ENCODE results near the gene ASAP3.
"Not testable (repeated sequence)": the region's sequence is repeated elsewhere in the genome, so short reads cannot be mapped to it uniquely, and the experiment has no call there.

ASAP3 gene

GRCh38 chr1:23389837-23390321, 94.1 kb downstream of the ASAP3 start:
- Histone ChIP-seq H3K36me3 (ENCODE audit: control insufficient read depth in 2 of 2, insufficient read depth in 2 of 2, low read length in 2 of 2) (peaks cover 39 to 41% of the 10 kb centered on the region in 2 donors), H3K9me3 (ENCODE audit: control insufficient read depth in 2 of 2, low read length in 2 of 2) (no peaks in the 10 kb centered on the region), H3K4me1 (ENCODE audit: control insufficient read depth in 2 of 2, insufficient read depth in 2 of 2, low read length in 2 of 2) (peaks cover 0 to 8% of the 10 kb centered on the region in 2 donors), H3K9ac (ENCODE audit: low read depth in 1 of 2, low read length in 2 of 2) (no peak overlapping the region), H3K27ac (ENCODE audit: low read depth in 2 of 2, low read length in 2 of 2) (no peak overlapping the region), H3K27me3 (ENCODE audit: control insufficient read depth in 2 of 2, insufficient read depth in 2 of 2, low read length in 2 of 2) (no peaks in the 10 kb centered on the region), H3K4me3 (ENCODE audit: low read length in 2 of 2) (no peak overlapping the region)

- Histone ChIP-seq H3K4me1 (ENCODE audit: control insufficient read depth in 2 of 2, insufficient read depth in 2 of 2, low read length in 2 of 2) (no peaks in the 10 kb centered on the region), H3K27ac (ENCODE audit: low read depth in 2 of 2, low read length in 2 of 2) (no peak overlapping the region), H3K4me3 (ENCODE audit: low read length in 2 of 2) (no peak overlapping the region), H3K27me3 (ENCODE audit: control insufficient read depth in 2 of 2, insufficient read depth in 2 of 2, low read length in 2 of 2) (peaks cover 0 to under 1% of the 10 kb centered on the region in 2 donors), H3K9me3 (ENCODE audit: control insufficient read depth in 2 of 2, low read length in 2 of 2) (no peaks in the 10 kb centered on the region), H3K9ac (ENCODE audit: low read depth in 1 of 2, low read length in 2 of 2) (no peak overlapping the region), H3K36me3 (ENCODE audit: control insufficient read depth in 2 of 2, insufficient read depth in 2 of 2, low read length in 2 of 2) (peaks cover 36 to 37% of the 10 kb centered on the region in 2 donors)
Observed at GRCh38 chr1:23387494-23387893, 96.5 kb downstream of the ASAP3 start.

- no peak overlapping the region for H3K4me3 ChIP-seq (ENCODE audit: low read length in 2 of 2)
Observed at GRCh38 chr1:23385119-23385621, 98.8 kb downstream of the ASAP3 start.

GRCh38 chr1:23384312-23385058, 99.5 kb downstream of the ASAP3 start:
- Histone ChIP-seq H3K27me3 (ENCODE audit: control insufficient read depth in 2 of 2, insufficient read depth in 2 of 2, low read length in 2 of 2) (peaks cover 0 to 3% of the 10 kb centered on the region in 2 donors), H3K27ac (ENCODE audit: low read depth in 2 of 2, low read length in 2 of 2) (no peak overlapping the region), H3K4me1 (ENCODE audit: control insufficient read depth in 2 of 2, insufficient read depth in 2 of 2, low read length in 2 of 2) (no peaks in the 10 kb centered on the region), H3K4me3 (ENCODE audit: low read length in 2 of 2) (no peak overlapping the region), H3K9ac (ENCODE audit: low read depth in 1 of 2, low read length in 2 of 2) (no peak overlapping the region), H3K9me3 (ENCODE audit: control insufficient read depth in 2 of 2, low read length in 2 of 2) (no peaks in the 10 kb centered on the region), H3K36me3 (ENCODE audit: control insufficient read depth in 2 of 2, insufficient read depth in 2 of 2, low read length in 2 of 2) (peaks cover 45 to 52% of the 10 kb centered on the region in 2 donors)

More at GRCh38 chr1:23385119-23385621, 98.8 kb downstream of the ASAP3 start:
- Histone ChIP-seq H3K4me1 (ENCODE audit: control insufficient read depth in 2 of 2, insufficient read depth in 2 of 2, low read length in 2 of 2) (no peaks in the 10 kb centered on the region), H3K27ac (ENCODE audit: low read depth in 2 of 2, low read length in 2 of 2) (no peak overlapping the region), H3K9ac (ENCODE audit: low read depth in 1 of 2, low read length in 2 of 2) (no peak overlapping the region), H3K27me3 (ENCODE audit: control insufficient read depth in 2 of 2, insufficient read depth in 2 of 2, low read length in 2 of 2) (peaks cover 0 to 3% of the 10 kb centered on the region in 2 donors), H3K9me3 (ENCODE audit: control insufficient read depth in 2 of 2, low read length in 2 of 2) (no peaks in the 10 kb centered on the region), H3K36me3 (ENCODE audit: control insufficient read depth in 2 of 2, insufficient read depth in 2 of 2, low read length in 2 of 2) (peaks cover 45 to 52% of the 10 kb centered on the region in 2 donors)

- Histone ChIP-seq H3K9ac (ENCODE audit: low read depth in 1 of 2, low read length in 2 of 2) (no peak overlapping the region), H3K4me1 (ENCODE audit: control insufficient read depth in 2 of 2, insufficient read depth in 2 of 2, low read length in 2 of 2) (no peaks in the 10 kb centered on the region), H3K36me3 (ENCODE audit: control insufficient read depth in 2 of 2, insufficient read depth in 2 of 2, low read length in 2 of 2) (peaks cover 45 to 52% of the 10 kb centered on the region in 2 donors), H3K27ac (ENCODE audit: low read depth in 2 of 2, low read length in 2 of 2) (no peak overlapping the region), H3K27me3 (ENCODE audit: control insufficient read depth in 2 of 2, insufficient read depth in 2 of 2, low read length in 2 of 2) (peaks cover 0 to 3% of the 10 kb centered on the region in 2 donors), H3K9me3 (ENCODE audit: control insufficient read depth in 2 of 2, low read length in 2 of 2) (no peaks in the 10 kb centered on the region), H3K4me3 (ENCODE audit: low read length in 2 of 2) (no peak overlapping the region)
Observed at GRCh38 chr1:23383577-23384311, 100.2 kb downstream of the ASAP3 start.

- Histone ChIP-seq H3K9me3 (ENCODE audit: control insufficient read depth in 2 of 2, low read length in 2 of 2) (no peaks in the 10 kb centered on the region), H3K4me1 (ENCODE audit: control insufficient read depth in 2 of 2, insufficient read depth in 2 of 2, low read length in 2 of 2) (peaks cover 5% of the 10 kb centered on the region in 2 donors), H3K27ac (ENCODE audit: low read depth in 2 of 2, low read length in 2 of 2) (no peak overlapping the region), H3K27me3 (ENCODE audit: control insufficient read depth in 2 of 2, insufficient read depth in 2 of 2, low read length in 2 of 2) (peaks cover 0 to 3% of the 10 kb centered on the region in 2 donors), H3K4me3 (ENCODE audit: low read length in 2 of 2) (no peak overlapping the region), H3K9ac (ENCODE audit: low read depth in 1 of 2, low read length in 2 of 2) (no peak overlapping the region), H3K36me3 (ENCODE audit: control insufficient read depth in 2 of 2, insufficient read depth in 2 of 2, low read length in 2 of 2) (peaks cover 38 to 46% of the 10 kb centered on the region in 2 donors)
Observed at GRCh38 chr1:23381233-23381885, 102.6 kb downstream of the ASAP3 start.

GRCh38 chr1:23380719-23381118, 103.3 kb downstream of the ASAP3 start:
- H3K4me3 ChIP-seq (ENCODE audit: low read length in 2 of 2), result no peak overlapping the region
- H3K9ac ChIP-seq (ENCODE audit: low read depth in 1 of 2, low read length in 2 of 2), result no peak overlapping the region
- H3K9me3 ChIP-seq (ENCODE audit: control insufficient read depth in 2 of 2, low read length in 2 of 2), result no peaks in the 10 kb centered on the region
- H3K27me3 ChIP-seq (ENCODE audit: control insufficient read depth in 2 of 2, insufficient read depth in 2 of 2, low read length in 2 of 2), result peaks cover 0 to 3% of the 10 kb centered on the region in 2 donors
- H3K36me3 ChIP-seq (ENCODE audit: control insufficient read depth in 2 of 2, insufficient read depth in 2 of 2, low read length in 2 of 2), result peaks cover 33 to 41% of the 10 kb centered on the region in 2 donors
- H3K4me1 ChIP-seq (ENCODE audit: control insufficient read depth in 2 of 2, insufficient read depth in 2 of 2, low read length in 2 of 2), result peaks cover 5% of the 10 kb centered on the region in 2 donors
- no peak overlapping the region for H3K27ac ChIP-seq (ENCODE audit: low read depth in 2 of 2, low read length in 2 of 2)

- H3K9me3 ChIP-seq (ENCODE audit: control insufficient read depth in 2 of 2, low read length in 2 of 2); H3K27me3 ChIP-seq (ENCODE audit: control insufficient read depth in 2 of 2, insufficient read depth in 2 of 2, low read length in 2 of 2); H3K27ac ChIP-seq (ENCODE audit: low read depth in 2 of 2, low read length in 2 of 2); H3K9ac ChIP-seq (ENCODE audit: low read depth in 1 of 2, low read length in 2 of 2); H3K4me1 ChIP-seq (ENCODE audit: control insufficient read depth in 2 of 2, insufficient read depth in 2 of 2, low read length in 2 of 2); H3K4me3 ChIP-seq (ENCODE audit: low read length in 2 of 2): not testable (repeated sequence)
- H3K36me3 ChIP-seq (ENCODE audit: control insufficient read depth in 2 of 2, insufficient read depth in 2 of 2, low read length in 2 of 2), result peaks cover 28 to 36% of the 10 kb centered on the region in 2 donors
Observed at GRCh38 chr1:23380236-23380635, 103.7 kb downstream of the ASAP3 start.
